H7 (cell line): ENCODE data around the gene PCDHA6. TPM values are rescaled to one million over a fixed set of nuclear protein-coding genes. Genes with fewer than 3 reads are reported as not detected.
"Not testable (repeated sequence)": the region's sequence is repeated elsewhere in the genome, so short reads cannot be mapped to it uniquely, and the experiment has no call there.

Experiments
- DNase-seq: peaks from one replicate; pipeline ENCODE4 v3.0.0; 2012
- H3K27me3 ChIP-seq: 2 replicates; pipeline ENCODE4 v1.6.0; 2011; ENCODE audit warnings: mild to moderate bottlenecking, low read length; ENCODE audit not compliant: control insufficient read depth, insufficient read depth
- H3K36me3 ChIP-seq: replicated peaks from 2 replicates; pipeline ENCODE4 v1.5.1; 2011; ENCODE audit warnings: low read length; ENCODE audit not compliant: control insufficient read depth, insufficient read depth
- H3K4me3 ChIP-seq: 2 replicates; pipeline ENCODE4 v1.5.1; 2011; ENCODE audit warnings: low read depth, mild to moderate bottlenecking, control low read depth, low read length, moderate library complexity; ENCODE audit not compliant: insufficient read depth
- total RNA-seq: library from RNA; depleted of rRNA; stranded (reverse); fragments of >200 nt; shearing (Covaris generic); gene quantifications from 2 replicates; pipeline ENCODE4 v1.2.3, GENCODE V29; 2014

The PCDHA6 gene
- total RNA-seq, 1 experiment from 2014 or later: 0.42 TPM

DNA sequence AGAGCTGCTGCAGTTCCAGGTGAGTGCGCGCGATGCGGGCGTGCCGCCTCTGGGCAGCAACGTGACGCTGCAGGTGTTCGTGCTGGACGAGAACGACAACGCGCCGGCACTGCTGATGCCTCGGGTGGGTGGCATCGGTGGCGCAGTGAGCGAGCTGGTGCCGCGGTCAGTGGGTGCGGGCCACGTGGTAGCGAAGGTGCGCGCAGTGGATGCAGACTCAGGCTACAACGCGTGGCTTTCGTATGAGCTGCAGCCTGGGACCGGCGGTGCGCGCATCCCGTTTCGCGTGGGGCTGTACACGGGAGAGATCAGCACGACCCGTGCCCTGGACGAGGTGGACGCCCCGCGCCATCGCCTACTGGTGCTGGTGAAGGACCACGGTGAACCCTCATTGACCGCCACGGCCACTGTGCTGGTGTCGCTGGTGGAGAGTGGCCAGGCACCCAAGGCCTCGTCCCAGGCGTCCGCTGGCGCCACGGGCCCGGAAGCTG is 24.9 kb upstream of the PCDHA6 start:
- no peak for DNase-seq
- no peaks in the 10 kb centered on the region for H3K36me3 ChIP-seq
- H3K4me3 ChIP-seq: no peak overlapping the region
- H3K27me3 ChIP-seq: no peaks in the 10 kb centered on the region

DNA sequence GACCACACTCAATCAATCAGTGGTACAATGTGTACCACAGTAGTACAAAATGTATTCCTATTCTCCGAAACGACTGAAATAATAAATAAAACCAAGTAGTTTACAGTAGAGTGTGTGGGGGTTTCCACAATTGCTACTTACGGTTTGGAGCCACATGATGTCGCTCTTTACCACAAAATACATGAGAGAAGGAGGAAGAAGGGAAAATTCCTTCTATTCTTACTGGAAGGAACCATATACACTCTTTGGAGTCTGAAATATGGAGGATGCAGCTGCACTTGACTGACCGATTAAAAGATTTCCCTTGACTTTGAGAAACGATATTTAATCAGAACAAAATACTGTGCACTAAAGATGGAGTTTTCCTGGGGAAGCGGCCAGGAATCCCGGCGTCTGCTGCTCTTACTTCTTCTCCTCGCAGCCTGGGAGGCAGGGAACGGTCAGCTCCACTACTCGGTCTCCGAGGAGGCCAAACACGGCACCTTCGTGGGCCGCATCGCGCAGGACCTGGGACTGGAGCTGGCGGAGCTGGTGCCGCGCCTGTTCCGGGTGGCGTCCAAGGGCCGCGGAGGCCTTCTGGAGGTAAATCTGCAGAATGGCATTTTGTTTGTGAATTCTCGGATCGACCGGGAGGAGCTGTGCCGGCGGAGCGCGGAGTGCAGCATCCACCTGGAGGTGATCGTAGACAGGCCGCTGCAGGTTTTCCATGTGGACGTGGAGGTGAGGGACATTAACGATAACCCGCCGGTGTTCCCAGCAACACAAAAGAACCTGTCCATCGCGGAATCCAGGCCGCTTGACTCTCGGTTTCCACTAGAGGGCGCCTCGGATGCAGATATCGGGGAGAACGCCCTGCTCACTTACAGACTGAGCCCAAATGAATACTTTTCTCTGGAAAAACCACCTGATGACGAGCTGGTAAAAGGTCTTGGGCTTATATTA is 20.7 kb upstream of the PCDHA6 start, which contains the start of gene PCDHA4:
Gene PCDHA4, plus strand, starts transcription at position 235 of the 942 bp plus-strand sequence.
- DNase-seq: peak; percentile 80
- Histone ChIP-seq H3K36me3 (no peaks in the 10 kb centered on the region), H3K27me3 (no peaks in the 10 kb centered on the region), H3K4me3 (peak within 1 kb of the TSS; percentile 73)

DNA sequence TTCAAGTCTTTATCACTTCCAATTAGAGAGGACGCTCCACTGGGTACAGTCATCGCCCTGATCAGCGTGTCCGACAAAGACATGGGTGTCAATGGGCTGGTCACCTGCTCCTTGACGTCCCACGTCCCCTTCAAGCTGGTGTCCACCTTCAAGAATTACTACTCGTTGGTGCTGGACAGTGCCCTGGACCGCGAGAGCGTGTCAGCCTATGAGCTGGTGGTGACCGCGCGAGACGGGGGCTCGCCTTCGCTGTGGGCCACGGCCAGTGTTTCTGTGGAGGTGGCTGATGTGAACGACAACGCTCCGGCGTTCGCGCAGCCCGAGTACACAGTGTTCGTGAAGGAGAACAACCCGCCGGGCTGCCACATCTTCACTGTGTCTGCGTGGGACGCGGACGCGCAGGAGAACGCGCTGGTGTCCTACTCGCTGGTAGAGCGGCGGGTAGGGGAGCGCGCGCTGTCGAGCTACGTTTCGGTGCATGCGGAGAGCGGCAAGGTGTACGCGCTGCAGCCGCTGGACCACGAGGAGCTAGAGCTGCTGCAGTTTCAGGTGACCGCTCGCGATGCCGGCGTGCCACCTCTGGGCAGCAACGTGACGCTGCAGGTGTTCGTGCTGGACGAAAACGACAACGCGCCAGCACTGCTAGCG is 19.4 kb upstream of the PCDHA6 start:
- not testable (repeated sequence) for H3K27me3 ChIP-seq, DNase-seq, H3K4me3 ChIP-seq, H3K36me3 ChIP-seq

DNA sequence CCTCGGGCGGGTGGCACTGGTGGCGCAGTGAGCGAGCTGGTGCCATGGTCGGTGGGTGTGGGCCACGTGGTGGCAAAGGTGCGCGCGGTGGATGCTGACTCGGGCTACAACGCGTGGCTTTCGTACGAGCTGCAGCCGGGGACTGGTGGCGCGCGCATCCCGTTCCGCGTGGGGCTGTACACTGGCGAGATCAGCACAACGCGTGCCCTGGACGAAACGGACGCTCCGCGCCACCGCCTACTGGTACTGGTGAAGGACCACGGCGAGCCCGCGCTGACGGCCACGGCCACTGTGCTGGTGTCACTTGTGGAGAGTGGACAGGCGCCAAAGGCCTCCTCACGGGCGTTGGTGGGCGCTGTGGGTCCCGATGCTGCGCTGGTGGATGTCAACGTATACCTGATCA is 18.9 kb upstream of the PCDHA6 start:
- H3K4me3 ChIP-seq: no peak overlapping the region
- no peaks in the 10 kb centered on the region for H3K27me3 ChIP-seq
- no peaks in the 10 kb centered on the region for H3K36me3 ChIP-seq
- no peak for DNase-seq

DNA sequence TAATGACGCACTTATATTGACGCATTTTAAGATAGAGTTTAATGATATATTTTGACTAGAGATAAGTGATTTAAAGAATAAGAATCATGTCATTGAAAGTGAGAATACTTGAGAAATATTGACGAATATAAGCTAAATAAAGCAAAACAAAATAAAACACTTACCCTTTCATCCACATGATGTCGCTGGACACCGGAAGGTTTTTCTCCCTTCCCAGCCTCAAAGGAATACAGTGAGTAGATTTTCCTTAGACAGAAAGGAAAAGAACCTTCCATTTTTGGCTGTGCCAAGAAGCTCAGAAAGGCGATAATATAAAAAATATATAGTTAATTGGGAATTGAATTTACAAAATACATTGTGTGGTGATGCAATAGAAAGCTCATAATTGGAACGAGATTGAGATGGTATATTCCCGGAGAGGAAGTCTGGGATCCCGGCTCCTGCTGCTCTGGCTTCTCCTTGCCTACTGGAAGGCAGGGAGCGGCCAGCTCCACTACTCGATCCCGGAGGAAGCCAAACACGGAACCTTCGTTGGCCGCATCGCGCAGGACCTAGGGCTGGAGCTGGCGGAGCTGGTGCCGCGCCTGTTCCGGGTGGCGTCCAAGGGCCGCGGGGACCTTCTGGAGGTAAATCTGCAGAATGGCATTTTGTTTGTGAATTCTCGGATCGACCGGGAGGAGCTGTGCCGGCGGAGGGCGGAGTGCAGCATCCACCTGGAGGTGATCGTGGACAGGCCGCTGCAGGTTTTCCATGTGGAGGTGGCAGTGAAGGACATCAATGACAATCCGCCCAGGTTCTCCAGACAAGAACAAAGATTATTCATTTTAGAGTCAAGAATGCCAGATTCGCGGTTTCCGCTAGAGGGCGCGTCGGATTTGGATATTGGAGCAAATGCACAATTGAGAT is 6.1 kb upstream of the PCDHA6 start, which contains the start of gene PCDHA5:
Gene PCDHA5, plus strand, starts transcription at position 239 of the 906 bp plus-strand sequence.
- H3K4me3 ChIP-seq: no peak within 1 kb of the TSS
- no peaks in the 10 kb centered on the region for H3K27me3 ChIP-seq
- DNase-seq: no peak
- H3K36me3 ChIP-seq: no peaks in the 10 kb centered on the region

- no peak overlapping the region for H3K4me3 ChIP-seq
- DNase-seq: no peak
- H3K36me3 ChIP-seq: no peaks in the 10 kb centered on the region
- H3K27me3 ChIP-seq: no peaks in the 10 kb centered on the region
Measured at GRCh38 chr5:140822281-140822629, 5.5 kb upstream of the PCDHA6 start.

- not testable (repeated sequence) for H3K4me3 ChIP-seq, H3K27me3 ChIP-seq, DNase-seq, H3K36me3 ChIP-seq
Measured at GRCh38 chr5:140822969-140823368, 4.8 kb upstream of the PCDHA6 start.

DNA sequence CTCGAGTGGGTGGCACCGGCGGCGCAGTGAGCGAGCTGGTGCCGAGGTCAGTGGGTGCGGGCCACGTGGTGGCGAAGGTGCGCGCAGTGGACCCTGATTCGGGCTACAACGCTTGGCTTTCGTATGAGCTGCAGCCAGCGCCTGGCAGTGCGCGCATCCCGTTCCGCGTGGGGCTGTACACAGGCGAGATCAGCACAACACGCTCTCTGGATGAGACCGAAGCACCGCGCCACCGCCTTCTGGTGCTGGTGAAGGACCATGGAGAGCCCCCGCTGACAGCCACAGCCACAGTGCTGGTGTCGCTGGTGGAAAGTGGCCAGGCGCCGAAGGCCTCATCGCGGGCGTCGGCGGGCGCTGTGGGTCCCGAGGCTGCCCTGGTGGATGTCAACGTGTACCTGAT is 4.3 kb upstream of the PCDHA6 start:
- DNase-seq: no peak
- Histone ChIP-seq H3K4me3 (no peak overlapping the region), H3K27me3 (no peaks in the 10 kb centered on the region), H3K36me3 (no peaks in the 10 kb centered on the region)

- DNase-seq: no peak
- H3K4me3 ChIP-seq: no peak overlapping the region
- no peaks in the 10 kb centered on the region for H3K36me3 ChIP-seq
- H3K27me3 ChIP-seq: no peaks in the 10 kb centered on the region
Measured at GRCh38 chr5:140828362-140828737, 590 bp downstream of the PCDHA6 start.

GRCh38 chr5:140829511-140830501 is 2.0 kb downstream of the PCDHA6 start:
- not testable (repeated sequence) for H3K36me3 ChIP-seq, H3K27me3 ChIP-seq, DNase-seq, H3K4me3 ChIP-seq

DNA sequence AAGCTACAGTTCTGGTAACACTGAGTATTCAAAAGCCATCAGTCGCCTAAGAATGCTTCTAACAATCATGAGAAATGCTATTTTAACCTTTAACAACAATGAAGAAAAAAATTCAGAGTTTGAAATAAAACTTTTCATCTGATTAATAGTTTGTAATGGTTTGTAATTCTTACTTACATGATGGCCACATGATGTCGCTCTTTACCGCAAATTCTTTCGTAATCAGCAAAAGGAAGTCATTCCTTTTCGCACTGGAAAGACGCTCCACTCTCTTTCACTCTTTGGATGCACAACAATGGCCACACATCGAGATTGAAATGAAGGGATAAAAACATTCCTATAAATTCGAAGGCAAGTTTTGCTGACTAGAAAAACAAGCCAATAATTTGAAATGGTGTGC is 6.2 kb downstream of the PCDHA6 start, which contains the start of gene PCDHA7:
Gene PCDHA7, plus strand, starts transcription at position 277 of the 400 bp plus-strand sequence. Its CDS starts 115 bp downstream, at position 392.
- peak within 1 kb of the TSS; percentile 5; the same call in 1 of the 2 replicates for H3K4me3 ChIP-seq
- H3K36me3 ChIP-seq: no peaks in the 10 kb centered on the region
- no peaks in the 10 kb centered on the region for H3K27me3 ChIP-seq
- DNase-seq: no peak

DNA sequence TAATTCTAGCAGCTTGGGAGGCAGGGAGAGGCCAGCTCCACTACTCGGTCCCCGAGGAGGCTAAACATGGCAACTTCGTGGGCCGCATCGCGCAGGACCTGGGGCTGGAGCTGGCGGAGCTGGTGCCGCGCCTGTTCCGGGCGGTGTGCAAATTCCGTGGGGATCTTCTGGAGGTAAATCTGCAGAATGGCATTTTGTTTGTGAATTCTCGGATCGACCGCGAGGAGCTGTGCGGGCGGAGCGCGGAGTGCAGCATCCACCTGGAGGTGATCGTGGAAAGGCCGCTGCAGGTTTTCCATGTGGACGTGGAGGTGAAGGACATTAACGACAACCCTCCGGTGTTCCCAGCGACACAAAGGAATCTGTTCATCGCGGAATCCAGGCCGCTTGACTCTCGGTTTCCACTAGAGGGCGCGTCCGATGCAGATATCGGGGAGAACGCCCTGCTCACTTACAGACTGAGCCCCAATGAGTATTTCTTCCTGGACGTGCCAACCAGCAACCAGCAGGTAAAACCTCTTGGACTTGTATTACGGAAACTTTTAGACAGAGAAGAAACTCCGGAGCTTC is 6.8 kb downstream of the PCDHA6 start:
- DNase-seq: not testable (repeated sequence)
- peak overlapping the region; percentile 5; the same call in 1 of the 2 replicates for H3K4me3 ChIP-seq

More for the DNA sequence above, 6.8 kb downstream of the PCDHA6 start:
- not testable (repeated sequence) for H3K36me3 ChIP-seq, H3K27me3 ChIP-seq
